Testis (tissue), 2 donors: ENCODE results near the gene SPDYA.

Experiments used
- POLR2A ChIP-seq: fragments of 450-650 bp; IDR thresholded peaks from one replicate; pipeline ENCODE4 v1.6.1; 2017; ENCODE audit warnings: antibody characterized with exemption, mild to moderate bottlenecking, moderate library complexity
- TF ChIP-seq, protein P1 (sequence below), 3 experiments: fragments of 450-650 bp in 2 of 3; fragments of 200-600 bp in 1 of 3; sonication (generic) in 1 of 3; IDR thresholded peaks; one replicate each; pipeline ENCODE4 v1.5.1; 2016 to 2019; ENCODE audit warnings: antibody characterized with exemption in 3 of 3, mild to moderate bottlenecking in 2 of 3, moderate library complexity in 1 of 3

GRCh38 chr2:28780496-28780895, 30.1 kb upstream of the SPDYA start:
- TF ChIP-seq, protein P1, sequence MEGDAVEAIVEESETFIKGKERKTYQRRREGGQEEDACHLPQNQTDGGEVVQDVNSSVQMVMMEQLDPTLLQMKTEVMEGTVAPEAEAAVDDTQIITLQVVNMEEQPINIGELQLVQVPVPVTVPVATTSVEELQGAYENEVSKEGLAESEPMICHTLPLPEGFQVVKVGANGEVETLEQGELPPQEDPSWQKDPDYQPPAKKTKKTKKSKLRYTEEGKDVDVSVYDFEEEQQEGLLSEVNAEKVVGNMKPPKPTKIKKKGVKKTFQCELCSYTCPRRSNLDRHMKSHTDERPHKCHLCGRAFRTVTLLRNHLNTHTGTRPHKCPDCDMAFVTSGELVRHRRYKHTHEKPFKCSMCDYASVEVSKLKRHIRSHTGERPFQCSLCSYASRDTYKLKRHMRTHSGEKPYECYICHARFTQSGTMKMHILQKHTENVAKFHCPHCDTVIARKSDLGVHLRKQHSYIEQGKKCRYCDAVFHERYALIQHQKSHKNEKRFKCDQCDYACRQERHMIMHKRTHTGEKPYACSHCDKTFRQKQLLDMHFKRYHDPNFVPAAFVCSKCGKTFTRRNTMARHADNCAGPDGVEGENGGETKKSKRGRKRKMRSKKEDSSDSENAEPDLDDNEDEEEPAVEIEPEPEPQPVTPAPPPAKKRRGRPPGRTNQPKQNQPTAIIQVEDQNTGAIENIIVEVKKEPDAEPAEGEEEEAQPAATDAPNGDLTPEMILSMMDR (IDR thresholded peaks at IDR 0.05): no peak
- no peak for TF ChIP-seq POLR2A
